Activated effector memory CD4-positive, alpha-beta T cell treated with anti-CD3 and anti-CD28 coated beads, Interleukin-2, amount 50 U/mL, for 16 hours (primary cell): ENCODE measurements around the gene POLR2C.

Source experiments
- DNase-seq: peaks from one replicate; pipeline ENCODE4 v3.0.0-alpha.2; 2020

POLR2C gene

DNA sequence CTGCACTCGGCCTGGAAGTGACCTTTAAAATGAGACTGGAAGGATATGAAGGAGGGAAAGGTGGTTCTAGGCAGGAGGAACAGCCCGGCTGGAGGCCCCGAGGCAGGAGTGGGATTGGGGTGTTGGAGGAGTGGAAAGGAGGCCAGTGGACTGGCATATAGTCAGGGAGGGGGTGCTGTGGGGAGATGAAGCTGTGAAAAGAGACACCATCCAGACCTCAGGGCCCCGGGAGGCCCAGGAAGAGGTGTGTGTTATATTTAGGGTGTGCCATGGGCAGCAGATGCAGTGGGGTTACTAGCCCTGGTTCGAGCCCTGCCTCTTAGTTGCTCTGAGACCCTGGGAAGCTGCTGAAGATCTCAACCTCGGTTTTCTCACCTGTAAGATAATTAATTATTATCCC is 42.7 kb downstream of the POLR2C start:
- DNase-seq: no peak

DNA sequence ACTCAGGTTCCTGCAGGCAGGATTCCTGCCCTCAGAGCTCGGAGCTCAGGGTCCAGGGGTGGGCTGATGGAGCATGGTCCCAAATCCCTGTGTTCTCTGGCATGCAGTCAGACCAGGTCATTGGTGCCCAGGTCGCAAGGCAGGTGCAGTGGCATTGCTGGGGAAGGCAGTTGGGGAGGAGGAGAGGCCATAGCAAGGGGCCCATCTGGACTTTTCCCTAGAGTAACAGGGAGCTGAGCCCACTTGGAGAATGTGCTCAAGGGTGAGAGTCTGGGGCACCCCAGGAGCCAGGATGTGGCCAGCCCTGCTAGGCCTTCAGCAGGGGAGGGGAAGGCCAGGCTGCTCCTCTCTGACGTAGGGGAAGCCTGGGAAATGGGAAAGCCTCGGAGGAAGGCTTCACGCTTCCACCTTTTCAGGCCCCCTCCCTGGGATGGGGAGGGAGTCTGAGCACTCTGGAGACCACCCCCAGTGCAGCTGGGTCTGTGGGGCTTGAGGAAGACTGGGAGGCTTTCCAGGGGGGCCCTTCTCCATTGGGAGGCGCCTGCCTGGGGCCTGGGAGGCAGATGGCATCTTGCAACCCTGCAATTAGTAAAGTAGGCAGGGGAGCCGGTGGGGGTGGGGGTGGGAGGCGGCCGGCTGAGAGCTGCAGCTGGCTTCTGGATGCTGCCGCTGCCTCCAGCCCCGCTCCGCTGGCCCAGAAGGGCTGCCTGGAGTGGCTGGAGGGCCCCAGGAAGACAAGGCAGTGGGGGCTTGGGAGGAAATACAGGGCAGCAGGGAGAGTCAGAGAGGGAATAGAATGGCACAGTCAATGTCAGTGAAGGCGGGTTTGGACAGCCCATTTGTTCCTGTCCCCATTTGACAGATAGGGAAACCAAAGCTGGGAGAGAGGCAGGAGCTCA is 44.9 kb downstream of the POLR2C start:
- no peak for DNase-seq

DNA sequence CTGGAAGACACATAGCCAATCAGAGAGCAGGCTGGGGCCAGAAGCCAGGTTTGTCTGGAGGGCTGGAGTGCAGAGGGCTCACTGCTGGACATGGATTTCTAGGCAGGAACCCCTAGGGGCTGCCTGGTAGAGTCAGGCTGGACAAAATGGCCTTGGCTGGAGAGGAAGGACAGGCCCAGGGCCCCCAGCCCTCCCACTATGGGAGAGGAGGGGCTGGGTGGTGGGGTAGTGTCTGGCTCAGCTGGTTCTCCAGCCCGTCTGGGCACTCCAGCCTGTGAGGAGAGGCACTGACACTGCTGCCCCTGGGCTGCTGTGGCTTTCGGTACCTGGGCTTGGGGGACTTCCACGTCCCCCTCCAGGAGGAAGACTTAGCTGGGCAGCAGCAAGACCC is 45.6 kb downstream of the POLR2C start:
- no peak for DNase-seq

DNA sequence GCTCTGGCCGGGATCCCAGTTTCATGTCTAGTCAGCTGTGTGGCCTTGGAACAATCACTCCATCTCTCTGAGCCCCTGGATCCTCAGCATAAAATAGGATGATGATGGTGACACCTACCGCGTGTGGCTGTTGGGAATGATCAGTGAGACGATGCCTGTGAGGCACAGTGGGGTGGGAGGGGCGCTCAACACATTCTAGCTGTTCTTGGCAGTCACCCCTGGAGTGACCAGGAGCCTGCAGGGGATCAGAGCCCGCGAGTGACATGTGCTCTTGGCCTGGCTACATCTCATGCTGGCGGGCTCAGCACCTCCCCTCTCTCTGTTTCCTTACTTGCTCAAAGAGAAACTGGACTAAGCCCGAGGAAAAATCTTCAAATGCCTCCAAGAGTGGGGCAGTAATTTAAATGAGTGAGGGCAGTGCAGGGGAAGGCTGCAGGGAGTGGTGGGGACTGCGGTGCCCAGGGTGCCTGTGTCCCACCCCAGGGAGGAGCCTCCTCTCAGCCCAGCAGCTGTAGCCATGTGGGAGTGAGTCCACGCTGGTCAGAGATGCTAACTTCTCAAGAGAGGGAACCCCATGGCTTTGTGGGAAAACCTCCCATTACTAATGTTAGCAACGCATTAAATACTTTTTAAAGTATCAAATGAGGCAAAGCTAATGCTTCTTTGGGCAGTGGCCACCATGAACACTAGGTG is 46.9 kb downstream of the POLR2C start:
- no peak for DNase-seq

DNA sequence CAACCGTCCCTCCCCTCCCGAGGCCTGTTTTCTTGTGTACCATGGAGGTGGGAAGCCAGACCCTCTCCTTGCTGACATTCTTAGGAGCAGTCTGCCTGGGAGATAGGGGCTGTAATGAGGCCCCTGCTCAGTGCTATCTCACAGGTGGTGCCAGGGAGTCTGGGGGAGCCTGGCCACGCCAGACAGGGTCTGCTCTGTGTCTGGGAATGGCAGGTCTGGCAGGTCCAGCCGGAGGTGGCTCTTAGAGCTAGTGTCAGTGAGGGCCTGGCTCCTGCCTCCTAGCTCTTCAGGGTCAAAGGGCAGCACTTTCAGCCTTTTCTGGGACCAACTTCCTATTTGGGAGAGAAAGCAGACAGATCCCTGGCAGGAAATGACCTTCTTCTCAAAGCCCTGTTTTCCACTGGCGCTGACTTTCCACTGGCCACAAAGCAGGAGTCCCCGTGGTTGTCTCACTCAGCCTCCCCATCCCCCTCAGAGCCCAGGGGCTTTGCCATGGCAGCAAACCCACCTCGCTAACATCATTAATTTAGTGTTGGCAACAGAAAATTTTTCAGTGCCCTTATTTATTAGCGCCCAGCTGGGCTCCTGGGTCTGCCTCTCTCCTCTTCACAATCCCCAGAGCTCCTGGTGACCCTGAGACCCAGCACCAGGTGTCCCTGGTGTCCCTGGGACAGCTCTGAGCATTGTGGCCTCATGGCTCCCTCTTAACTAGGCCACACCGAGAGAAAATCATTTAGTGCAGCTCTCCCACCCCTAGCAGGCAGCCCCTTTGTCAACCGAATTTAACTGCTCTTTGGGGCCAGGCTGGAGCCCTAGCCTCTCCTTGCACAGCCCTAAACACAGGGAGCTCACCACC is 47.8 kb downstream of the POLR2C start:
- no peak for DNase-seq

DNA sequence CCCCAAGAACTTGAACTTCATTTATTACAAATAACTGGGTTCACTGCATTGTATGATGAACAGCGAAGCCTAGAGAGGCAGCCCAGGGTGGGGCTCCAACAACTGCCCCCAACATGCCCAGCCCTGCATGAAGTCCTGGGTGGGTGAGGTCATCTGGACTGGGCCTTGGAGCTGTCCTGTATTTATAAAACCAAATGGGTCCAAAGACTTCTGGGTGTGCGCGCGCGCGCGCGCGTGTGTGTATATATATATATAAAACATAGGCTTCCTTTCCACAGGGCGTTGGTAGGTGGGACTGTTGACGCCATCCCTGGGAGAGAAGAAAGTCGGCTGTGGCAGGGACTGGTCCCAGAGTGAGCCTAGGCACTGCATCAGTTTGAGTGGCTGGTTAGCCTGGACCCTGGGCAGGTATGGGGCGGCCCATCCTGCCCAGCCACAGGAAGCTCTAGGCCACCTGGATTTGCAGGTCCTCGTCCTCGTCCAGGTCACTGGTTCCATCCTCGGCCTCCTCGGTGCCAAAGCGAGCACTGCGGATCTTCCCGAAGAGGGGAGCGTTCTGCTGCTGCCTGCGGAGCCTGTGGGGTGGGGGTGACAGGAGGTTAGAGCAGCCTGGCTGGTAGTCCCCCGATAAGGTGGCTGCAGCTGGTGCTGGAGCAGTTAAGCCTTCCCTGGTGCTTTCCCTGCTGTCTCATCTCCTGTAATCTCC is 50.0 kb downstream of the POLR2C start:
- DNase-seq: no peak

DNA sequence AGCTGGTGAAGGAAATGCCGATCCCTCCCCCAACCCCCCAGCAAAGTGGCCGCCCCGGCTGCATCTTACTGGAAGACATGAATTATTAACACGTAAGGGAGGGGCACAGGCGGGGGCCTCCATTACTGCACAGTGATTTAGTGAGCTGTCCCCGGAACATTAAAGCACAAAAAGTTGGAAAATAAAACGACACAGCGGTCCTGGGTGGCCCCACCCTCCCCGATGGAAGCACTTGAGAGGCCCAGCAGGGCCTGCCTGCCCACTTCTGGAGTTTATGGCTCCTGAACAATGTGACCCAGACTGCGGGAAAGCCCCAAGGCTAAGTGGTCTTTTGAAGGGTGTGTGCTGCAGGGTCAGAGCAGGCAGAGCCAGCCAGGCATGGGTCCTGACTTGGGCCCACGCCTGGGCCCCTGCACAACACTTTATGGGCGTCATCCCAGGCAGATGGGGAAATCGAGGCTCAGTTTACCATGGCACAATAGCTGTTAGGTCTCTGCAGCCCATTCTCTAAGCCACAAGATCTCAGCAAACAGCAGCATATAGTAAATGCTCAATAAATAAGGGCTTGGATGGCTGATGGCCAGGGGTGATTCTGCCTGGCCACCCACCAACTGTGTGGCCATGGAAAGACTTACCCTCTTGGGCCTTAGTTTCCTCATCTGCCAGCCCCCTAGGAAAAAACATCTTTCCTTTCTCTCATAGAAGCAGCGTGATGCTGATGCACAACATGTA is 51.1 kb downstream of the POLR2C start:
- no peak for DNase-seq

DNA sequence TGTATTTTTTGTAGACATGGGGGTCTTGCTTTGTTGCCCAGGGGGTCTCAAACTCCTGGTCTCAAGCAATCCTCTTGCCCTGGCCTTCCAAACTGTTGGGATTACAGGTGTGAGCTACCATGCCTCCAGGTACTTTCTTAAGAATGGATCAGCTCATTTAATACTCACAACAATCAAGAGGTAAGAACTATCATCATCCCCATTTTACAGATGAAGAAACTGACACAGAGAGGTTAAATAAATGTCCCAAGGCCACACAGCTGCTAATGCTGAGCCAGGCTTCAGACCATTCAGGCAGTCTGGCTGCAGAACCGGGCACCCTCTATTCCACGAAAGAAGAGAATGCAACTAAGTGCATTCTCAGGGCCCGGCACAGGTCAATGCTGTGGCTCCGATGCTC is 51.9 kb downstream of the POLR2C start:
- no peak for DNase-seq

DNA sequence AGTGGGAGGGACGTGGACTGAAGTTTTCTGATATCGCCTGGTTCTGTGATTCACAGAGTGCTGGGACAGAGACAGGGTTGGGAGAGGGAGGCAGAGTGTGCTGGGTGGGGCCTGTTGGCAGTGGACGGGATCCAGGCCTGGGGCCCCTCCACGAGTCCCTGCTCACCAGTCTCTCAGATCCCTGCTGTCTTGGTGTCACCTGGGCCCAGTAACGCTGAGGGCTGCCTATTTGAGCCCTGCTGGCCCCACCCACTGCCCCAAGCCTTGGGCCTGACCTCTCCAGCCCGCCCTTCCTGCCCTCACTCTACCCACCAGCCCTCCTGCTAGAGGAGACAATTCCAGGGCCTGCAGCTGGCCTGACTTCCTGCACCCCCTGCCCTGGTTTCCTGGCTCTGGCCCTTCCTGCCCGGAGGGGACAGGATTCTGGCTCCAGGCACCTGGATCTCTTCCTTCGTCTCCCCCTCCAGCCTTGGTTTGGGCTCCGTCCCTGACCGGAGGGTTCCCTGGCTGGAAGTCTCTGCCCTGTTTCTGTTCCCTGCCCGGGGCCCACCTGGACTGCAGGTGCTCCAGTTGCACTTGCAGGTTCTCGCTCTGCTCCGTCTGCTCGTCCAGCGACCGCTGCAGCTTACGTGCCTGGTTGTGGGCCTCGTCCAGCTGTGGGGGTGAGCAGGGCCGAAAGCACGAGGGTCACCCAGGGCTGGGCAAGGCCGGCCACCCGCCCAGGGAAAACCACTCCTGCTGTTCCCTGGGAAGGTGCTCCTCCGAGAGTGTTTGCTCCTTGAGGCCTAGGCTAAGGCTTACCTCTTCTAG is 52.5 kb downstream of the POLR2C start:
- no peak for DNase-seq

DNA sequence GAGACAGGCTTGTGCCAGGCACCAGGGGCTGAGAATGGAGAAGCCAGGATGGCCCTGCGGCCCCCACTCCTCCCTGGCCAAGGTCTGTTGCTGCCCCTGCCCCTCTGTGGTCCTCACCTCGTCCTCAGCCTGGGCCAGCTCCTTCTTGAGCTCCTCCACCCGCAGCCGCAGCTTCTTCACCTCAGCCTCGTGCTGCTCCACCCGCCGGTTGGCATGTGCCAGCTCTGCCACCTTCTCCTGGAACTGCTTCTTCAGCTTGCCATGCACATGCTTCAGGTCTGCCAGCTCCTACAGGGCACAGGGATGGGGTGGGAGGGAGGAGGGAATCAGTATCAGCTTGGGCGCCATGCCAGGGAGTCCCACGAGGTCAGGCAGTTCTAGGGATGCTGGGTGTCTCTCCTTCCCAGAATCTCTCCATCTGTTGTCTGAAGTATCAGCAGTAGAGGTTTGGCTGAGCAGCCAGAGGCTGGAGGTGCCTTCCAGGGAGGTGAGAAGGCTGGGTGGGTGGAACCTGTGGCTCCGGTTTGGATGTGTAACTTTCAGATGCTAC is 53.8 kb downstream of the POLR2C start:
- no peak for DNase-seq

DNA sequence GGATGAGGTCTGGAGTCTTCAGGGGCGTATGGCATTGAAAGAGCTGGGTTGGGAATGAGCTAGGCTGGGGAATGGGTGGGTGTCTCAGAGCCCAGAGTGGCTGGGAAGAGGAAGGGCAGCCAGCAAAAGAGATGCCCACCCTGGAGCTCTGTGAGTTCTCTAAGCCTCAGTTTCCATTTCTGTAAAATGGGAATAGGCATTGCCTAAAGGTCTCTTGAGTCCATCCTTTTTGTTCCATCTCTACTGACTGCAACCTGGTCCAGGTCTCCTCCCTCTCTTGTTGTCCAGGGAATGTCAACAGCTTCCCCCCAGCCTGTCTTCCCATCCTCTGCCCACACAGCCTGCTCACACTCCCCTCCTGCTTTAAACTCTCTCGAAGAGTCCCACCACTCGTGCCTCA is 54.3 kb downstream of the POLR2C start:
- no peak for DNase-seq

DNA sequence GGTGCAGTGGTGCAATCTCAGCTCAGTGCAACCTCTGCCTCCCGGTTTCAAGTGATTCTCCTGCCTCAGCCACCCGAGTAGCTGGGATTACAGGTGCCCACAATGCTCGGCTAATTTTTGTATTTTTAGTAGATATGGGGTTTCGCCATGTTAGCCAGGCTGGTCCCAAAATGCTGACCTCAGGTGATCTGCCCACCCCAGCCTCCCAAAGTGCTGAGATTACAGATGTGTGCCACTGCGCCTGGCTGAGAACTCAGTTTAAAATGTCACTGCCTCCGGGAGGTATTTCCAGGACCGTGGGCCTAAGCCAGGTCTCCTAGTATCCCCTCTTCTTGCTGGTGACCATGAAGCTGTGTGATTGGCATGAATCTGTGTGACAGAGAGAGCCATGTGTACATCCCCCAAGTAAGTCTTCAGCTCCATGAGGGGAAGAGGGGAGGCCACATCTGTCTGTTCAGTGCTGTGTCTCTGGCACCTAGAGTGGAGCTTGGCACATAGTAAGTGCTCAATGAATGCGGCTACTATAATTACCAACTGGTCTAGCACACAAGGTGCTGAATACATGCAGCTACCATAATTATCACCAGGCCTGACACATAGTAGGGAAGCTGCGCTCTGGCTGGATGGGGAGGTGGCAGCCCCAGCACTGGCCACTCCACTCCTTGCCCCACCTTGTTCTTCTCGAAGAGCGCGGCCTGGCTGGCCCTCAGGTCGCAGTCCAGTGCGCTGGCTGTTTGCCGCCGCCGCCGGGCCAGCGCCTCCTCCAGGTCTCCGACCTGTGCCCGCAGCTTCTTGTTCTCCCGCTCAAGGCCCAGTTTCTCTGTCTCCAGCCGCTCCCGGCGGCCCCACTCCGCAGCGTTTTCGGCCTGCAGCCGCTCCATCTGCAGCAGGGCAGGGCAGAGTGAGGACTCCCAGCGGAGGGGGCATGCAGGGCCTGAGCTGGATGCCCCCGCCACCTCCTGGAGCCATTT is 55.2 kb downstream of the POLR2C start:
- DNase-seq: no peak

DNA sequence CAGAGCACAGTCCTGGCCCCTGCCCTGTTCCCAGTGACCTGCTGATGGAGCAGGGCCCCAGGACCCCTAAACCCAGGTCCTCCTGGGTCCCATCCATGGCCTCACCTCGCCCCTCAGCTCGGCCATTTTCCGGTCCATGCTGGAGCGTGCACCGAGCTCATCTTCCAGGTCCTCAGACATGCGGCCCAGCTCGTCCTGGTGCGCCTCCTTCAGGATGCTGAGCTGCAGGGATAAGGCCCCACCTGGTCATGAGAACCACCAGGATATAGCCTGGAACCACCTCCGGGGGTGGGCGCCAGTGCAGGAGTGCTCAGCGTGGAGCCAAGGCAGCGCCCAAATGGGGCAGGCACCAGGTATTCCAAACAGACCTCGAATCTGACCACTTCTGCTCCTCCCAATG is 56.0 kb downstream of the POLR2C start:
- DNase-seq: no peak

DNA sequence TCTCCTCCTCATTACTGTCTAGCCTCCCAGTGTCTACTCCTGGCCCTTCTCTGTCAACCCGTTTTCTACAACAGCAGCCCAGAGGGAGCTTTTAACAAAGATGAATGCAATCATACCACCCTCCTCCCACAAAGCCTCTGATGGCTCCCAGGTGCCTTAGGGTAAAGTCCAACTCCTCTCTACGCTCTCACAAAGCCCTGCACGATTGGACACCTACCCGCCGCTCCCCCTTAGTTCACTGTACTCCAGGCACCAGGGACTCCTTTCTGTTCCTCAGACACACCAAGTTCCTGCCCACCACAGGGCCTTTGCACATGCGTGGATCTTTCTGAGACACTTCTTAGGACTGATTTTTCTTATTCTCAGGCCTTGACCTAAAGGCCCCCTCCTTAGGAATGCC is 56.4 kb downstream of the POLR2C start:
- DNase-seq: no peak

DNA sequence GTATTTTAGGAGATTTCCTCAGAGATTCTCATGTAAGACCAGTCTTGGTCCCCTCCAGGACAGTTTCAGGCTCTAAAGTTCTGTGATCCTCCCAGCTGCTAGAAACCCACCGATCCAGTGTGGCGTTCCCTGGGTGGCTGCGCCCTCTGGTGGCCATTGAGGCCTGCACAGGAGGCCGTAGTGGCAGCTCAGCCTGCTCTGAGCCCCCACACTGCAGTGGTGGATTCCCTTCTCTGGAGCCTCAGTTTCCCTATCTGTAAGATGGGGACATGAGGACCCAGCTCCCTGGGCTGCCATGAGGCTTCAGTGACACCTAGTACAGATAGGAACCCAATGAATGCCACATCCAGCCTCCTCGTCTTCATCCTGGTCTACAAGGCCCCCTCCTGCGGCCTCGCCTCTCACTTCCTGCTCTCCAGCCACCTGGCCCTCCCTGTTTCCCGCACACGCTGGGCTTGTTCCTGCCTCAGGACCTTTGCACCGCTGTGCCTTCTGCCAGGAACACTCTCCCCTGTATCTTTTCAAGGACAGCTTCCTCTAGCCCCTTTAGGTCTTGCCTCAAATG is 57.4 kb downstream of the POLR2C start:
- DNase-seq: peak; percentile 93
